ENCODE measurements around the gene NFKBIE. TPM values are rescaled to one million over a fixed set of nuclear protein-coding genes. Genes with fewer than 3 reads are reported as not detected.

Gene NFKBIE
- total RNA-seq, 1 experiment from 2014 or later: 9.7 TPM

- H3K4me3 Mint-ChIP-seq: no peak overlapping the region; a peak in 1 of 5 replicates
- no peak overlapping the region for H3K9ac ChIP-seq (ENCODE audit: extremely low read depth, insufficient read length, low read length)
- no peak overlapping the region for H2BK120ac ChIP-seq (ENCODE audit: low read depth, low read length, poor library complexity, severe bottlenecking)
These were observed 31.7 kb downstream of the NFKBIE start for GRCh38 chr6:44233567-44234100.

More at GRCh38 chr6:44233567-44234100, 31.7 kb downstream of the NFKBIE start:
- Histone ChIP-seq H3T11ph (ENCODE audit: low read length) (no peak overlapping the region), H3K9me3 (ENCODE audit: control insufficient read depth, low read depth, low read length) (no peaks in the 10 kb centered on the region), H4K91ac (ENCODE audit: insufficient read length, low read depth, low read length) (no peak overlapping the region), H3K27ac (ENCODE audit: insufficient read length, low read depth, low read length) (no peak overlapping the region), H3K18ac (ENCODE audit: insufficient read length, low read depth, low read length) (no peak overlapping the region), H3K23ac (ENCODE audit: insufficient read length, low read depth, low read length) (no peak overlapping the region), H3K79me2 (ENCODE audit: insufficient read depth, low read length) (no peaks in the 10 kb centered on the region), H2AFZ (ENCODE audit: low read length) (no peak overlapping the region), H2BK12ac (ENCODE audit: insufficient read length, low read depth, low read length) (no peak overlapping the region), H2BK15ac (ENCODE audit: low read depth, low read length) (no peak overlapping the region), H3K14ac (ENCODE audit: insufficient read depth, low read length) (no peak overlapping the region), H3K4ac (ENCODE audit: low read depth, low read length) (no peak overlapping the region), H3K56ac (ENCODE audit: insufficient read length, low read depth, low read length) (no peak overlapping the region), H2BK20ac (ENCODE audit: low read depth, low read length, poor library complexity, severe bottlenecking) (no peak overlapping the region), H2AK5ac (ENCODE audit: insufficient read length, low read length) (no peak overlapping the region), H3K27me3 (ENCODE audit: insufficient read depth, low read length) (no peaks in the 10 kb centered on the region), H4K8ac (replicated peaks; ENCODE audit: insufficient read length, low read depth, low read length) (no peak overlapping the region), H4K20me1 (ENCODE audit: control insufficient read depth, insufficient read depth, insufficient read length) (no peaks in the 10 kb centered on the region), H4K5ac (ENCODE audit: insufficient read length, low read depth, low read length) (no peak overlapping the region), H3K4me2 (ENCODE audit: insufficient read depth, insufficient read length, low read length) (no peak overlapping the region), H3K79me1 (ENCODE audit: insufficient read depth, low read depth, low read length, poor library complexity, severe bottlenecking) (no peaks in the 10 kb centered on the region), H3K23me2 (ENCODE audit: insufficient read length, low read depth, low read length, poor library complexity, severe bottlenecking) (peaks cover 3% of the 10 kb centered on the region), H2BK5ac (ENCODE audit: insufficient read length, low read length) (no peak overlapping the region), H3K4me1 (ENCODE audit: insufficient read depth, low read length) (no peaks in the 10 kb centered on the region; the same call in 1 of the 2 replicates)
- peak overlapping the region; percentile 42 to 96 (median 47); a peak in 5 of 7 replicates for H3K27ac Mint-ChIP-seq
- no peak for TF ChIP-seq CTCF (conservative IDR thresholded peaks at IDR 0.05)
- H3K36me3 Mint-ChIP-seq (ENCODE audit: insufficient read depth in 1 of 3, low read depth in 3 of 3): peaks cover 47 to 68% (median 65%) of the 10 kb centered on the region in 3 experiments
- WGBS (ENCODE audit: extremely low coverage, insufficient read length, low lambda C conversion rate): no CpG with 5 or more reads among the region's 14 CpGs
- H3K4me1 Mint-ChIP-seq: peaks cover 34 to 36% of the 10 kb centered on the region in 2 experiments
- DNase-seq: no peak
- peaks cover 3% of the 10 kb centered on the region for H3K27me3 Mint-ChIP-seq (ENCODE audit: low read depth)
- no peaks in the 10 kb centered on the region; a peak in 1 of 5 replicates for H3K9me3 Mint-ChIP-seq

Data from H9 (cell line).